GM18508 (cell line): ENCODE results near the gene SYNDIG1.
"Not testable (repeated sequence)": the region's sequence is repeated elsewhere in the genome, so short reads cannot be mapped to it uniquely, and the experiment has no call there.

Source experiments
- ATAC-seq: cut with Tn5 transposase; IDR thresholded peaks from one replicate; pipeline ENCODE4 v1.9.1; 2021; ENCODE audit warnings: moderate number of reproducible peaks; ENCODE audit not compliant: insufficient read depth, unreplicated experiment

SYNDIG1 gene

DNA sequence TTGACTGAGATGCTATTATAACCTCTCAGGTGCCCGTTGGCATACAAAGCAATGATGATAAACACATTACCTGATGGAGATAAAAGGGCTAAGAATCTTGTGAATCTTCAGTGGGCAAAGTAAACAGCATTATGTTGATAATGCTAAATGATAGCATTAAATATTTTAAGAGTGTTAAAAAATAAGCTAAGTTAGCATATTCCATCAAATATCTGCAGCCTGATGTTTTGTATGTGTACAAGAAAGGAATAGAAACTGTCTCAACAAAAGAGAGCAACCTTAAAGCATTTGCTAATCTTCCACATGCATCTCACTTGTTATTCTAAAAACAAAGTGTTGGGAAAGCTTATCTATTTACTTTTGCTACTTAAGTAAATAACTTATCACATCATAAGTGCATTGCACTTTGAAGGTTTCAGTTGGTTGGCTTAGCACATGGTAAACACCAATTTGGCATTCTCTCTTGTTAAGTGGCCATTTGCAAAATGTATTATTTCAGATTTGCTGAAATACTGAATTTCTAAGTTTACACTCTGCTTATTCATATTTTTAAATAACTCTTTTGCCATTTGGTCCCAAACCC, 151.6 kb downstream of the SYNDIG1 start:
- ATAC-seq: no peak

DNA sequence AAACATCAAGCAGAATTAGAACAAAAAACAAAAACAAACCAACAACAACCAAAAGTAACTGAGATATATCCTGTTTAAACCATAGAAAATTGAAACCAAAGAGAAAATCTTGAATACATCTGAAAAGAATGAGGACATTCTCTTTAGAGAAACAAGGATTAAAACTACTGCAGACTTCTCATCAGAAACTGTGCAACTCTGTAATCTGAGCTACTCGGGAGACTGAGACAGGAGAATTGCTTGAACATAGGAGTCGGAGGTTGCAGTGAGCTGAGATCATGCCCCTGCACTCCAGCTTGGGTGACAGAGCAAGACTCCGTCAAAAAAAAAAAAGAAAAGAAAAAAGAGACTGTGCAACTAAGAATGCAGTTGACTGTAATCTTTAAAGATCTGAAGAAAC, 153.4 kb downstream of the SYNDIG1 start:
- ATAC-seq: no peak

DNA sequence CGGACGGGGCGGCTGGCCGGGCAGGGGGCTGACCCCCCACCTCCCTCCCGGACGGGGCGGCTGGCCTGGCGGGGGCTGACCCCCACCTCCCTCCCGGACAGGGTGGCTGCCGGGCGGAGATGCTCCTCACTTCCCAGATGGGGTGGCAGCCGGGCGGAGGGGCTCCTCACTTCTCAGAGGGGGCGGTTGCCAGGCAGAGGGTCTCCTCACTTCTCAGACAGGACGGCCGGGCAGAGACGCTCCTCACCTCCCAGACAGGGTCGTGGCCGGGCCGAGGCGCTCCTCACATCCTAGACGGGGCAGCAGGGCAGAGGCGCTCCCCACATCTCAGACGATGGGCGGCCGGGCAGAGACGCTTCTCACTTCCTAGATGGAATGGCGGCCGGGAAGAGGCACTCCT, 156.7 kb downstream of the SYNDIG1 start:
- not testable (repeated sequence) for ATAC-seq

DNA sequence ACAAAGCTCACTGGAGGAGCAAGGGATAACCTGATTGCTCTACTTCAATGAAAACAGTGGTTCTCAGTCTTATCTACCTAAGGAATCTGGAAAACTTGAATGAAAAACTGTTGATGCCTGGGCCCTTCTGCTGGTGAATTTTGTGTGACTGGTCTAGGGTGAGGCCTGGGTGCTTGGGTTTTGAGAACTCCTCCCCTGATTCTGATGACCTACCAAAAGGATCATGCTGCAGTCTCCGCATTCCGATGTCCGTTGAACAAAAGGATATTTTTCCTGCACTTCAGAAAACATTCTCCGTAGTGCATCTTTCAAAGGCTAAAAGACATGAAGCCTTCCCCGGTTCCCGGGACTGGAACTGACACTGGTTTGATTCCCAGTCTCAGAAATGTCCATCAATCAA, 157.9 kb downstream of the SYNDIG1 start:
- no peak for ATAC-seq

DNA sequence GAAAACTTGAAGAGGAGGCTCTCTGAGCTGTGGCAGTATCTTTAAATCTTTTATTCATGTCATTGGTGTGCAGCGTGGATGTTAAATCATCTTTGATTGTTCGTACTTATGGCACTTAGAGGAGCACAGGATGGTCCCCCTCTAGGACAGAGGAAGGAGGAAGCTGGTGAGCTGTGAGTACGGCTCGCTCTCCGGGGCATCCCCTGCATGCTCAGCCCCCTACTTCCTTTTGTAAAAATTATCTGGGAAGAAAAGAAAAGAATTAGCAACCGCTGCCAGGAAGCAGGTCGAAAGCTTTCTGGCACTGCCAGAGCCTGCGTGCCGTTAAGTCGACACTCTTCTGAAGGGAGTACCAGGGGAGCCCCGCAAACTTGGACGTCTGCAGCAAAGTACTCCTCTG, 158.5 kb downstream of the SYNDIG1 start:
- no peak for ATAC-seq

DNA sequence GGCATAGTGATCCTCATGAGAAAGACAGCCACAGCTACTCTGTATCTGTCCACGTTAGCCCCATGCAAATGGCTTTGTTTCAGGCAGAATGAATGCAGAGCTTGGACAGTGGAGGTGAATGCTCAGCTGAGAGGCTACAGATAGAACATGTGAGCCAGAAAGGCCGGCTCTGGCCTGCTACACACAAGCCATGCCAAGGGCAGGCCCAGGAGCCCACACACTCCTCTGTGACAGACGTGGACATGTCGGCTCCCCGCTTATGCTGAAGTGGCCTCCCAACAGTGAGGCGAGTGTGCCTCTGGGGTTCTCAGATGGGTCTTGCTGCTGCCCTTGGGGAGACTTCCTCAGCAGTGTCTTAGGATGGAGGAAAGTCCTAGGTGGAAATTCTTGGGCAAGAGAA, 159.6 kb downstream of the SYNDIG1 start:
- no peak for ATAC-seq

DNA sequence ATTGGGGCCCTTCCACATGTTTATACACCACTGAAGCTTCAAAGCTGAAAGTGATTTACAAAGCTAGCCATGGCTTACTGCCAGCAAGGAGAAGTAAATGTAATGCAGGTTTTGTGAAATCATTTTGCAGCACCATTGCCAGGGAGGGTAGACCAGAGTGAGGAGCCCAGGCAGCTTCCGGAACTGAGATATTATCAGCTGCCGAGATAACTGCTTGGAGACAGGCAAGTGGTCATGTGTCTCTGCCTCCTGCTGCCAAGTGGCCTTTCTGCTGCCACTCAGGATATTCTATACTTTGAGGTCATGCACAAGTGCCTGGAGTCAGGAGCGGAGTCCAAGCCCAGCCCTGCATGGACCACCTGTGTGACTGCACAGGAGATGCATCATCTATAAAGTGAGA, 160.2 kb downstream of the SYNDIG1 start:
- ATAC-seq: no peak

DNA sequence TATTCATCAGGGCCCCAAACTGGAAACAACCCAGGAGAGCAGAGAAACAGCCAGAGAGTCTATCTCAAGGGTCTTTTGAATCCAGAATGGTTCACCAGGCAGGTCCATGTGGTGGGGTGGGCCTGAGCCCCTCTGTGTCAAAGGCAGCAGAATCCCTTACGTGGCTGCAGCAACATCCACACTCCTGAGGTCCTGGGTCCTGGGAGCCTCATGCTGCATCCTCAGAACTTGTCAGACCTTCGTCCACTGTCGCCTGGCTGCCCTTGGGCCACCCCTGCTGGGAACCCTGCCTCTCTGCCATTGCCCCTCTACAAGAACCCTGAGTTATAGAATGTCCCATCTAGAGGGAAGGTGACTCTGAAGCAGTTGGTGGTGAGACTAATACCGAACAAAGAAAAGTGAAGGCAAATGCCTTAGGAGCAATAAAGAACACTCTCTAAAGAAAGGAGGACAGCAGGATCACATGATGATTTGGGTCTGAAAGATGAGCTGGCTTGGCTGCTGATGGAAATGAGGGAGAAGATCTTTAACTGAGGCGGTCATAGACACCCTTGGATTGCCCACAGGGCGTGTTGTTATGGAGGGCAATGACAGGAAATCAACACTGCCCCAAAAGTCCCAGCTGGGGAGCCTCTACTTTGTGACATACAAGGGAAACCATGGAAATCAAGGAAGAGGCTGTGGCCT, 161.2 kb downstream of the SYNDIG1 start:
- no peak for ATAC-seq

DNA sequence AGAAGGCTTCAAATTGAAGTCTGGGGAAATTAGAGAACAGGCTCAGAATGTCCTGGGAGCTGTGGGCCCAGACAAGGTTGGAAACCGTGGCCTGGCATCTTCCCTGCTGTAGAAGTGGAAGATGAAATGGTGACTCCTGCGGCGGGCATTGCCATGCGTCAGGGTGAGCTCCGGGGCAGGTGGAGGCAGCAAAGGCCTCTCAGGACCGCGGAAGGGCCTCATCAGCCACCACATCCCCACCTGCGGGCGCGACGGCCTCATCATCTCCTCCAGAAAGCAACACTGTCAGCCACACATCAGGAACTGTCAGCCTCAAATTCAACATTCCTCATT, 161.7 kb downstream of the SYNDIG1 start:
- no peak for ATAC-seq

DNA sequence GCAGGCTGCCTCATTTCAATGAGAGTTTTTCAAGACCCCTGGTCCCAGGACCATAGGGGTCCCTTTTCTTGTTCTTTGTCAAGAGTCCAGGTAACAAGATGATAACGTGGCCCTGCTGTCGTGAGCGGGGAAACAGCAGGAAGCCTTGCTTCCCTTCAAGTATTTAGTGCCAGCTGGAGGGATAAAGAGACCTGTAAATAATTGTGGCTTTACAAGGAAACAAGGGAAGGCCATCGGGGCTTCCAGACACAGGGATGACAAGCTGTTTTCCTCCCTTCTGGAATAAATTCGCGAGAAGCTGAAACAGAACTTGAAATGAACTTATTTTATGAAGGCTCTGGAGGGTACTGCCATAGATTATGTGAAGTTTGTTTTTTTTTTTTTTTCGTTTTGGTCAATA, 163.2 kb downstream of the SYNDIG1 start:
- no peak for ATAC-seq

DNA sequence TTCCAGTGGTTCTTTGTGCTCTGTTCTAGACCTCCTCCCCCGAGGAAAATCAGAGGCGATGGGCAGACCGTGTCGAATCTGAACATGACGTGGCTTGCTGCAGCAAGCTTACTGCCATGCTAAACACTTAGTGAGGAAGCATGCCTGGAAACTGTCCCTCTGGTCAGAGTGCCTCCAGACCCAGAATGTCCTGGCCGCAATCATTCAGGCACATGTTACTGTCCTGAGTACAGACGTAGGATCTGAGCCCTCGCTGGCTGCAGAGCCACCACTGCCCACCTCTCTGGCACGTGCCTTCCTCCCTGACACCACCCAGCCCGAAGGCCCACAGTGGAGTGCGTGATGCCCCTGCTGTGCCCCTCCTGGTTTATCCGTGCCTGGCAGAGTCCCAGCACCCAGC, 163.6 kb downstream of the SYNDIG1 start:
- ATAC-seq: no peak

DNA sequence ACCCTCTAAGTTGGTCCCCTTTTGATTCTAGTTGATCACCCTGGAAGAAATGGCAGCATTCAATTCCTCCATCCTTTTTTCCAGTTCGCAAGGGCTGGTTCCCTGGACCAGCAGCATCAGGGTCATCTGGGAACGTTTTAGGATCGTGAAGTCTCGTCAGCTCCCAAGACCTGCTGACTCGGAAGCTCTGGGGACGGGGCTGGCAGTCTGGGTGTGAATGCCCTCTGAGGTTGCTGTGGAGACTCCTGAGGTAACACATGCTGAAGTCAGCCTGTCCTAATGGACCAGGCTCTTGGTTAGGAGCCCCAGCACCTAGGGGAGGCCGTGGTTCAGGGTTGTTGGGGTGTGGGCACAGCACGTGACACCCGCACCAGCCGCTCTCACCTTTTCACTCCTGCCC, 164.1 kb downstream of the SYNDIG1 start:
- no peak for ATAC-seq

DNA sequence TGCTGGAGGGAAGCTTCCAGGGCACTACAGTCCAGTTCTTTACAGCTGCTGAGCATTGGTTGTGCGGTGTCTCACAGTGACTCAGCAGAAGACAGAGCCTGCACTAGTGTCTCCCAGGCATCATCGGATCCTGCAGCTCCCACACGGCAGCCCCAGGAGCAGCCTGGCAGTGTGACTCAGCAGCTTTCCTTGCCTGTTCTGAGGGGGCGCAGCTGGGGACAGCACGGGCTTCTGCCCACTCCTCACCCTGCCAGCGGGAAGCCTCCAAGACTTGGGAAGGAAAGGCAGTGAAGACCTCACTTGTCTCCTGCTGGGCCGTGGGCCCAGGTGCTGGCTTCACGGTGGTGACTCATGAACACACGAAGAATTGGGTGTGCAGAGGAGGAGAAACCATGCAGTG, 165.4 kb downstream of the SYNDIG1 start:
- ATAC-seq: no peak

DNA sequence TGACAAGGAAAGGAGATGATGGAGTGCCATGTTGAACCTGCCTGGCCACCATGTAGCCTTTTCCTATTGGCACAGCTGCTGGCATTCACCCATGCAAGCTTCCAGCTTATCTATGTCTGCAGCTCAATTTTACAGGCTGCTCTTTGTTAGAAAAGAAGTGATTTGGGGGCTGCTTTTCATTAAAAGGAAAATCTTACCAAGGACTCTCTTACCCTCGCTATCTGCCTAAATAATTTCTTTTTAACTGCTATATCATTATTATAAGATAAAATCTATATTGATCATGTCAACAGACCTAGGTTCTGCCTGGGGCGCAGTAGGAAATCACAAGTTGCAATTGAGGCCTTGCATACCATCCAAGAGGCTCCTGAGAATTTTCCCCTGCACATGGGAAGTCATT, 167.2 kb downstream of the SYNDIG1 start:
- ATAC-seq: no peak

DNA sequence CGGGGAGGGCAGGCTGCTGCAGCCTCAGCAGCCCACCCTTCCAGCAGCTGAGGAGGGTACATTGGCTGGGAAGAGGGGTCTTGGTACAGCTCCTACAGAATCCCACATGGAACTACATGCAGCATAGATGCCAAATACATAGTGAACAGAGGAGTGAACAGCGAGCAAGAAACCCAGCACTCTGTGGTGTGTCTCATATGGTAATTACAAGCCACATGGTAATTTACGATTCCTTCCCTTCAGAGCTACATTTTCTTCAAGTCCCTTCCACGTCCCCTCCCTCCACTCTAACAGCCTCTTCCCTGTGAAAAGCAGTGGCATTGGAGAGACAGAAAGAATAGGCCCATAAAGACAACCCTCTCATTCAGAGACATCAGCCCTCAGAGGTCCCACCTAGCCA, 167.7 kb downstream of the SYNDIG1 start:
- ATAC-seq: no peak

DNA sequence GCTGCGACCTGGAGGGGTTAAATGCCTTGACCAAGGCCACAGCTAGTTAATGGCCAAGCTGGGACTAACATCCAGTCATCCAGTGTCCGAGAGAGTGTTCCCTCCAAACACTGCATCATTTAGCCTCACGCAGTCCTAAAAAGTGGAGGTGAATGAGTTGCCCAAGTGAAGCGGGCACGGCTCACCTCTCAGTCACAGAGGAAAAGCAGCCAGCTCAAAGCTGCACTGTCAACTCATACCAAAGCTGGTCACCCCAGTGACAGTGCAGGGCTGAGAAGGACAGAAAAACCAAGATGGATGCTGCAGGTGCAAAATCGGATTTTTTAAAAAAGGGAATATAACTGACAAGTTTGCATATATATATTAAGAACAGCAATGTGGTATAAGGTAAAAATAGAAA, 168.5 kb downstream of the SYNDIG1 start:
- ATAC-seq: no peak

DNA sequence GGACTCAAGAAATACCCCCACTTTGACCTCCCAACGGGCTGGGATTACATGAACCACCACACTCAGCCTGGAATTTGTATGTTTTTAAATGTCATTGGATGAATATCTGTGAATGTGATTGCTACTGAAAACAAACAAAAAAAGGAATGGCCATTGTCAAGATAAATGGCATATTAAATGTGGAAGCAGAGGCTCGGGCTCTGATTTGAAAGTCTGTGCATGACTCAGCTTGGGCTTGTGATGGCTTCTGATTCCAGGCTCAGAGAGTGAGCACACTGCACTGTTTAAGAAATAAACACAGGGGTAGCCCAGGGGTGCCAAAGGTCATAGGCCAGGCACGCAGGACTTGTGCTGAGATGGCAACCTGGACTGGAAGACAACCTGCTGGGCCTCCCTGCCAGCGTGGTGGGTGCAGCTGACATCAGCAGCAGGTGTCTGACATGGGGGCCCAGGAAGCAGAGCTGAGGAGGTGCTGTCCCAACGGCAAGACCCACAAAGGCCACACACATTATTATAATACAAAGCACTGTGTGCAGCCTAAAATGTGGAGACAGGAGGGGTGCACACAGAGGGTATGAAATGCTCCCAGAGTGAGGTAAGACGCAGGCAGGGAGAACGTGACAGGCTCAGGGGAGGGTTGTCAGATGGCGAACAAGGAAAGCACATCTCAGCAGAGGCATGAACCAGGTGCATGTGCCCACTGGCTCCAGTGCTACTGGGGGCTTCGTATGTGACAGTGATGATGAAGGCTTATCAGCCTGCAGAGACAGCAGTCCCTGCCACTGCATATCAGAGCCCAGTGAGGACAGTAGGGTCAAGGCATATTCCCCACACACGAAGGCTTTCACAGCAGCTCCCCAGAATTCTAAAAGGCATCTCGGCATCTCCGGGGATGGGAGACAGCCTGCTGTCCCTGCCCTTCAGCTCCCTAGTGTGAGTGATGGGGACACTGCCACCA, 169.4 kb downstream of the SYNDIG1 start:
- no peak for ATAC-seq

DNA sequence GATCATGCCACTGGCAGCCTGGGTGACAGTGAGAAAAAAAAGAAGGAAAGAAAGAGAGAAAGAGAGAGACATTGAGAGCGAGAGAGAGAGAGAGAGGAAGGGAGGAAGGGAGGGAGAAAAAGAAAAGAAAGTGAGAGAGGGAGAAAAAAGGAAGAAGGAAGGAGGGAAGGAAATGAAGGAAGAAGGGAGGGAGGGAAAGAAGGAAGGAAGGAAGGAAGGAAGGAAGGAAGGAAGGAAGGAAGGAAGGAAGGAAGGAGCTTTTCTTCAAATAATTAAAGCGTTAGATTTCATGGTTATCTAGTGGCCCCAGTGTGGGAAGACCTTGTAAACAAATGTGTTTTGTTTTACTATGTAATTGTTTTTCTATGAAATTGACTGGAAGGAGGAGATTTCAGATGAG, 170.8 kb downstream of the SYNDIG1 start:
- no peak for ATAC-seq

DNA sequence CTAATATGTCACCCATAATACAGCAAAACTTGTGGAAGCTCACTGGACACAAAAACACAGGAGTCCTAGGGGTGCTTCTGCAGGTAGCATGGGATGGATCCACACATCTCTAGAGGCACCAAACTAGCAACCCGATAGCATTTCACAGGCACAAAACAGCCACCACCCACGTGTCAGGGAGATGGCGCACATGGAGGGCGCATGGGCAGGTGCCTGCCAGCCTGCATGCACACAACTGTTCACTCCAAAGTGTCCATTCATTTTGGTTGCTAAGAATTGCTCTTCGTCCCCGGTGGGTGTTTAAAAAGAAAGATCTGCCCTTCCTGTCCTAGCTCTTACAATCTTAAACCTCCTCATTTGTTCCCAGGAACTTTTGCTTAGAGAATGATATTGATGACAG, 171.3 kb downstream of the SYNDIG1 start:
- ATAC-seq: no peak

DNA sequence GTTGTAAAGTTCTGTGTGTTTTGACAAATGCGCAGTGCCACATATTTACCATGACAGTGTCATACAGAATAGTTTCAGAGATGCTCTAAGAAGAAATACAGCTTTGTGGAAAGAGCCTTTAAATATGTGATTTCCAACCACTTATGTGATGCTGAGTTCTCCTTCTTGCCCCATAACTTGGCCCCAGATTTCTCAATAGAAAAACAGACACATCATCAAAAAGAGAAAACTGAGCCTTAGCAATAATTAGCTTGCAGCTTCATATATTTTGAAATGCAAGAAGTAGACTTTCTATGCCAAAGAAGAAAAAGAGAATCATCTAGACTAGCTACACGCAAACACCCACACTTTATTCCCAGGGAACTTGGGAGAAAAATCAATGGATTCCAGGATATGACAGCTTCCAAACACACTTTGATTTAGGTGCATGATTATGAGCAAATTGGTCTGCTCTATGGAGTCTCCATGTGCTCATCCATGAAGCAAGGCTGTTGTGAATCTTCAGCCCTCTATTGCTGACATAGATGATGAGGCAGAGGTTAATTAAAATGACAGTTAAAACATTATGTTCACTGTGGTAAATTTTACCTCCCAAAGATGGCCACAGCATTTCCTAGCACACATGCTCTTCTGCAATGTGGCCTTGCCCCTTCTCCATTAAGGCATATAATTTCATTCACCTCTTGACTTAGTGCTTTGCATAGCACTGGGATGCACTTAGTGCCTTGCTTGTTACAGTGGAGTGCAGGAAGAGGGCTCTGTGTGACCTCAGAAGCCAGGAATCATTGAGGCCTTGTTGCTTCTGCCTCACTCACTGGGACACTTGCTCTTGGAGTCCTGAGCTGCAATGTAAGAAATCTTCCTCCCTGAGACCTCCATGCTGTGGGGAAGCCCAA, 174.6 kb downstream of the SYNDIG1 start:
- no peak for ATAC-seq

DNA sequence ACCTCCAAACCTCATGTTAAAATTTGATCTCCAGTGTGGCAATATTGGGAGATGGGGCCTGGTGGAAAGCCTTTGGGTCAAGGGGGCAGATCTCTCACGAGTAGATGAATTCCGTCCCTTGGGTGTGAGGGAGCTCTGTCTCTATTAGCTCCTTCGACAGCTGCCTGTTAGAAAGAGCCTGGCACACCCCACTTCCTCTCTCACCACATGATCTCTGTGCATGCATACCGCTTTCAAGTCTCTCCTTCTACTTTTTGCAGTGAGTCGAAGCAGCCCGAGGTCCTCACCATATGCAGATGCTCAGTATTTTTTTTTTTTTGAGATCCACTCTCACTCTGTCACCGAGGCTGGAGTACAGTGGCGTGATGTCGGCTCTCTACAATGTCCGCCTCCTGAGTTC, 176.9 kb downstream of the SYNDIG1 start:
- no peak for ATAC-seq
